T-helper 1 cell treated with Interleukin-12 subunit alpha and Interleukin-12 subunit beta and Interleukin-4 antibody, amounts not matched to agents 30 μg/mL and 1 μg/mL, for 36 hours (primary cell): ENCODE measurements around the gene SH3GL1.

Experiments
- H3K27ac Mint-ChIP-seq: one replicate; pipeline ENCODE4 v1.8.0; 2021; ENCODE audit warnings: mild to moderate bottlenecking, mixed read lengths
- H3K27me3 Mint-ChIP-seq: one replicate; pipeline ENCODE4 v1.8.0; 2021; ENCODE audit warnings: low read depth, mixed read lengths
- H3K36me3 Mint-ChIP-seq: one replicate; pipeline ENCODE4 v1.8.0; 2021; ENCODE audit warnings: low read depth, mixed read lengths
- H3K4me1 Mint-ChIP-seq: one replicate; pipeline ENCODE4 v1.8.0; 2021; ENCODE audit warnings: low read depth, mixed read lengths
- H3K4me3 Mint-ChIP-seq: one replicate; pipeline ENCODE4 v1.8.0; 2021; ENCODE audit warnings: mild to moderate bottlenecking, moderate library complexity, mixed read lengths
- H3K9me3 Mint-ChIP-seq: one replicate; pipeline ENCODE4 v1.8.0; 2021; ENCODE audit warnings: mixed read lengths

Gene SH3GL1

GRCh38 chr19:4441994-4442818 is 41.9 kb upstream of the SH3GL1 start:
- Mint-ChIP-seq H3K36me3 (peaks cover 11% of the 10 kb centered on the region), H3K4me1 (no peaks in the 10 kb centered on the region), H3K27me3 (no peaks in the 10 kb centered on the region), H3K27ac (no peak overlapping the region), H3K9me3 (no peaks in the 10 kb centered on the region), H3K4me3 (no peak overlapping the region)

DNA sequence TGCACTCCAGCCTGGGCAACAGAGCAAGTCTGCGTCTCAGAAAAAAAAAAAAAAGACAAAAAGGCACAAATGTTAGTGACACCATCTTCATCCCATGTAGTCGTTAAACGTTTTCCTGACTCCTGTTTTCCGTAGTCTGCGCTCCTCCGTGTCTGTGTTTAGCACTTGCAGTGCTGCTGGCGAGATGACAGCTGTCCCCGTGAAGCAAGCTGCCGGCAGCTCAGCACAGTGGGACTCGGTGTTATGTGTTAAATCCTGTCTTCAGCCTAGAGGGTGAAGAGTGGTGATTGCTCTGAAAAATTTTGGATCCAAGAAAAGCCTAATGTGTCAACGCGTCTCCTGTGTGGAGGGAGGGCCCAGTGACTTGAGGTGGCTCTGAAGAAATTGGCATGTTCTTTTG is 38.9 kb upstream of the SH3GL1 start:
- no peaks in the 10 kb centered on the region for H3K27me3 Mint-ChIP-seq

DNA sequence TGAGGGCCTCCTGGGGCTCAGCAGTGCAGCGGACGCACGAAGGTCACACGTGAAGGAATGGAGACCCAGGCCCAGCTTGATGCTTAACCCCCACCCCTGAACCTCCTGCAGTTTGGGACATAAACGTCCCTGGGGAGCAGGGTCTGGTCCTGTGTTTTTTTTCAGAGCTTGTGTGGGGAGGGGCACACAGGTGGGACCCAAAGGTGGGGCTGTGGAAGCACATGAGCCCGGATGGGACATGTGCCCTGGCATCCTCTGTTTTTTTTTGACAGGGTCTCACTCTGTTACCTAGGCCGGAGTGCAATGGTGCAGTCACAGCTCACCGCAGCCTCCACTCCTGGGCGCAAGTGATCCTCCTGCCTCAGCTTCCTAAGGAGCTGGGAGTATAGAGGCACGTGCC is 36.8 kb upstream of the SH3GL1 start:
- no peaks in the 10 kb centered on the region for H3K9me3 Mint-ChIP-seq
- no peaks in the 10 kb centered on the region for H3K4me1 Mint-ChIP-seq
- H3K4me3 Mint-ChIP-seq, result no peak overlapping the region
- H3K27me3 Mint-ChIP-seq, result no peaks in the 10 kb centered on the region
- no peak overlapping the region for H3K27ac Mint-ChIP-seq
- H3K36me3 Mint-ChIP-seq, result peaks cover 18% of the 10 kb centered on the region

More for the DNA sequence above, 38.9 kb upstream of the SH3GL1 start:
- Mint-ChIP-seq H3K4me3 (no peak overlapping the region), H3K9me3 (no peaks in the 10 kb centered on the region), H3K4me1 (no peaks in the 10 kb centered on the region), H3K27ac (no peak overlapping the region), H3K36me3 (peaks cover 17% of the 10 kb centered on the region)

DNA sequence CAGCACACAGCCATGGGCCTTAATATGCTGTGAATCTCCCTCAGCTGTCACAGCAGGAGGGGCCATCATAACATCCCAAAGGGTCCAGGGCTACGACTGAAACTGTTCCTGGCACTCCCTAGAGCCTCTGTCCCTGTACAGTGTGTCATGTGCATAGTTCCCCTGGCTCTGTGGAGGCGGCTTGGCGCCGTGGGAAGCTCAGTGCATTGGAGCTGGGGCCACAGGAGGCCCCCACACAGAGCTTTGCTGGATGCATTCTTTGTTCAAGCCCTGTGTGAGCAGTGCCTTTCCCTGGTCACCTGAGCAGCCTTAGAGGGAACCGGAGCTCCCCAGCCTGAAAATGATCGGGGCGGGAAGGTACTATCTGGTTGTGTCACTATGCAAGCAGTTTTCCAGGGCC is 35.9 kb upstream of the SH3GL1 start:
- no peaks in the 10 kb centered on the region for H3K27me3 Mint-ChIP-seq
- H3K9me3 Mint-ChIP-seq, result no peaks in the 10 kb centered on the region
- no peaks in the 10 kb centered on the region for H3K4me1 Mint-ChIP-seq
- peaks cover 18% of the 10 kb centered on the region for H3K36me3 Mint-ChIP-seq
- H3K27ac Mint-ChIP-seq, result no peak overlapping the region
- no peak overlapping the region for H3K4me3 Mint-ChIP-seq

- Mint-ChIP-seq H3K36me3 (peaks cover 25% of the 10 kb centered on the region), H3K27me3 (no peaks in the 10 kb centered on the region), H3K4me3 (no peak overlapping the region), H3K9me3 (no peaks in the 10 kb centered on the region), H3K4me1 (peaks cover 1% of the 10 kb centered on the region), H3K27ac (no peak overlapping the region)
These were observed 34.0 kb upstream of the SH3GL1 start for GRCh38 chr19:4434391-4434790.

- H3K27me3 Mint-ChIP-seq, result no peaks in the 10 kb centered on the region
- H3K36me3 Mint-ChIP-seq, result peaks cover 28% of the 10 kb centered on the region
- peaks cover 3% of the 10 kb centered on the region for H3K4me1 Mint-ChIP-seq
- H3K27ac Mint-ChIP-seq, result no peak overlapping the region
- H3K9me3 Mint-ChIP-seq, result no peaks in the 10 kb centered on the region
- H3K4me3 Mint-ChIP-seq, result no peak overlapping the region
These were observed 32.7 kb upstream of the SH3GL1 start for GRCh38 chr19:4432918-4433506.

DNA sequence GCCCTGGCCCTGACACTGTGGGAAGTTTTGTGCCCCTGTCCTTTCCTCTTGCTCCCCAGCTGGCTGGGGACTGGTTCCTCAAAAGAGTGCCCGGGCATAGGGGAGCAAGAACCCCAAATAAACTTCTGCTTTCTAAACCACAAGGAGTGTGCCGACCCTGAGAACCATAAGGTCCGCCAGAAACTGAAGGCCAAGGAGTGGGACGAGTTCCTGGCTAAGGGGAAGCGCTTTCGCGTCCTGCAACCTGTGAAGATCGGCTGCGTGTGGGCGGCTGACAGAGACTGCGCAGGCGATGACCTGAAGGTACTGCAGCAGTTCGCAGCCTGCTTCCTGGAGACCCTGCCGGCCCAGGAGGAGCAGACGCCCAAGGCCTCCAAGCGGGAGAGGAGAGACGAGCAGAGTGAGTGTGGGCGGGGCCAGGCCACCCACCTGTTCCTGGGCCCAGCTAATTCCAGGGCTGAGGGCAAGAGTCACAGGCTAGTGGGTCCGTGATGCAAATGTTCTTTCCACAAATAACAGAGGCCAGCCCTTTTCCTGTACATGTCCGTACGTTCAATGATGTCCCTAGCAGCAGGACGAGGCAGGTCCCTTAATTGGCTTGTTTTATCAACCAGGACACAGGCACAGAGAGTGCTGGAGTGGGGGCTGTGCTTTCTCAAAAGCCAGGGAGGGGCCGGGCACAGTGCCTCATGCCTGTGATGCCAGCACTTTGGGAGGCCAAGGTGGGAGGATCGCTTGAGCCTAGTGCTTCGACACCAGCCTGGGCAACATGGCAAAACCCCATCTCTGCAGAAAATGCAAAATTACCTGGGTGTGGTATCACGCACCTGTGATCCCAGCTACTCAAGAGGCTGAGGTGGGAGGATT is 31.7 kb upstream of the SH3GL1 start:
- Mint-ChIP-seq H3K27me3 (no peaks in the 10 kb centered on the region), H3K27ac (no peak overlapping the region), H3K9me3 (no peaks in the 10 kb centered on the region), H3K36me3 (peaks cover 28% of the 10 kb centered on the region), H3K4me3 (no peak overlapping the region), H3K4me1 (peaks cover 3% of the 10 kb centered on the region)

DNA sequence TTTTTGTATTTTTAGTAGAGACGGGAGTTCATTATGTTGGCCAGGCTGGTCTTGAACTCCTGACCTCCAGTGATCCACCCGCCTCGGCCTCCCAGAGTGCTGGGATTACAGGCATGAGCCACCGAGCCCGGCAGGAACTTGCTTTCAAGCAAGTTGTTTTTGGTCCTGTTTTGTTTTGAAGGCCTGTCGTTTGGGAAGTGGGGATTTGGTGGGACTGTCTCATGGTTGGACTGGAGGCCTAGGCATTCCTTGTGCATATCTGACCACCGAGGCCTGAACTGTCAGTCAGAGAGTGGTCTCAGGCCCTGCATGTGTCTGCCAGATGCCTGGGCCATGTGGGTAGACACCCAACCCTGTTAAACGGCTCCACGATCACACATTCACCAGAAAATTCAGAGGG is 30.9 kb upstream of the SH3GL1 start:
- peaks cover 3% of the 10 kb centered on the region for H3K4me1 Mint-ChIP-seq
- no peak overlapping the region for H3K27ac Mint-ChIP-seq
- H3K9me3 Mint-ChIP-seq, result no peaks in the 10 kb centered on the region
- H3K4me3 Mint-ChIP-seq, result no peak overlapping the region
- H3K27me3 Mint-ChIP-seq, result no peaks in the 10 kb centered on the region
- H3K36me3 Mint-ChIP-seq, result peaks cover 28% of the 10 kb centered on the region

GRCh38 chr19:4430760-4431159 is 30.4 kb upstream of the SH3GL1 start:
- Mint-ChIP-seq H3K9me3 (no peaks in the 10 kb centered on the region), H3K36me3 (peaks cover 31% of the 10 kb centered on the region), H3K4me1 (peaks cover 3% of the 10 kb centered on the region), H3K27ac (no peak overlapping the region), H3K4me3 (no peak overlapping the region), H3K27me3 (no peaks in the 10 kb centered on the region)

- H3K4me1 Mint-ChIP-seq, result peaks cover 3% of the 10 kb centered on the region
- no peak overlapping the region for H3K27ac Mint-ChIP-seq
- no peaks in the 10 kb centered on the region for H3K27me3 Mint-ChIP-seq
- H3K36me3 Mint-ChIP-seq, result peaks cover 34% of the 10 kb centered on the region
- no peaks in the 10 kb centered on the region for H3K9me3 Mint-ChIP-seq
- no peak overlapping the region for H3K4me3 Mint-ChIP-seq
These were observed 29.4 kb upstream of the SH3GL1 start for GRCh38 chr19:4429771-4430171.

DNA sequence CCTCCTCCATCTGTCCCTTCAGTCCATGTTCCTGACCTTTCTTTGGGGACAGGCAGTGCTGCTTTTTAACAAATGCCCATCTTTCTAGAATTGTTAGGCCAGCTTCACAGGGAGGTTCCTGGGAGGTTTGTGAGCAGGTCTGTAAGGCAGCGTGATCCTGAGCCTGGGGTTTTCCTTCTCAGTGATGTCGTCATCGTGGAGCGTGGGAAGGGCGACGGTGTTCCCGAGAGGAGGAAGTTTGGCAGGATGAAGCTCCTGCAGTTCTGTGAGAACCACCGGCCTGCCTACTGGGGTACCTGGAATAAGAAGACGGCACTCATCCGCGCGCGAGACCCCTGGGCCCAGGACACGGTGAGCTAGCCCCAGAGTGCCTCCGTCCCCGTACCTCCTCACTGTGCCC is 28.9 kb upstream of the SH3GL1 start:
- no peaks in the 10 kb centered on the region for H3K9me3 Mint-ChIP-seq
- H3K4me3 Mint-ChIP-seq, result no peak overlapping the region
- H3K27me3 Mint-ChIP-seq, result no peaks in the 10 kb centered on the region
- H3K27ac Mint-ChIP-seq, result no peak overlapping the region
- H3K36me3 Mint-ChIP-seq, result peaks cover 29% of the 10 kb centered on the region
- H3K4me1 Mint-ChIP-seq, result peaks cover 3% of the 10 kb centered on the region

DNA sequence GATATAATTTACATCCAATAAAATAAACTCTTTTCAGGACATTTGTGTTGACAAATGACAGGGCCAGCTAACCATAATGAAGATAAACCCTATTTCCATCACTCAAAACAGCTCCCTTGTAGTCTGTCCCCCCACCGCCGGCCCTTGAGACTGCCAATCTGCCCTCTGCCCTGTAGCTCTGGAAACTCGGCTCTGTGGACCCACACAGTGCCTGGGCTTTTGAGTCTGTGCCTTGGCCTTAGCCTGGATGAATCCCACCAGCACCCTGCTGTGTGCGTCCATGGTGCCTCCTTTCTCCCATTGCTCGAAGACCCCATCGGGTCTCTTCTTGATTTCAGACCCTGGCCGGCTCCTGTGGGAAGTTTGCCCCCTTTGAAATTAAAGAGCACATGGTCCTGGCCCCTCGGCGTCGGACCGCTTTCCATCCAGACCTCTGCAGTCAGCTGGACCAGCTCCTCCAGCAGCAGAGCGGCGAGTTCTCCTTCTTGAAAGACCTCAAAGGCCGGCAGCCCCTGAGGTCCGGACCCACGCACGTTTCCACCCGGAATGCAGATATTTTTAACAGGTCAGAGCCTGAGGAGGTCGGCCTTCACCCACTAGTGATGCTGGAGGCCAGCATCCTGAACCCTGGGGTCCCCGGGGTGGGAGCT is 28.1 kb upstream of the SH3GL1 start:
- Mint-ChIP-seq H3K4me1 (peaks cover 3% of the 10 kb centered on the region), H3K27ac (no peak overlapping the region), H3K36me3 (peaks cover 35% of the 10 kb centered on the region), H3K4me3 (no peak overlapping the region), H3K9me3 (no peaks in the 10 kb centered on the region), H3K27me3 (no peaks in the 10 kb centered on the region)

DNA sequence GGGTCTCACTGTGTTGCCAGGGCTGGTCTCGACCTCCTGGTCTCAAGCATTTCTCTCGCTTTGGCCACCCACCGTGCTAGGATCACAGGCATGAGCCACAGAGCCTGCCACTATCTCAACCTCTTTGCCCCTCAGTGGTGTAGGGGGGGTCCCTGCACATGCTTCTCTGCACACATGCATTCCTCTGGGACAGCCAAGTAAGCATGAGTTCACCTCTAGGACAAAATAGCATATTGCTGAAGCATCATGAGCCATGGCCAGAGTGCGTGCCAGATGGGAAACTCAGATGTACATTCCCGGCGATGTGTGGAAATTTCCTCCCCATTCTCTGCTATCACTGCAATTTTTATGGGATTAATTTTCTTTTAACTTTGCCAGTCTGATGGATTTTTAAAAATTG is 25.2 kb upstream of the SH3GL1 start:
- no peak overlapping the region for H3K27ac Mint-ChIP-seq
- no peaks in the 10 kb centered on the region for H3K9me3 Mint-ChIP-seq
- H3K4me3 Mint-ChIP-seq, result no peak overlapping the region
- peaks cover 35% of the 10 kb centered on the region for H3K36me3 Mint-ChIP-seq
- peaks cover 7% of the 10 kb centered on the region for H3K4me1 Mint-ChIP-seq
- H3K27me3 Mint-ChIP-seq, result no peaks in the 10 kb centered on the region

DNA sequence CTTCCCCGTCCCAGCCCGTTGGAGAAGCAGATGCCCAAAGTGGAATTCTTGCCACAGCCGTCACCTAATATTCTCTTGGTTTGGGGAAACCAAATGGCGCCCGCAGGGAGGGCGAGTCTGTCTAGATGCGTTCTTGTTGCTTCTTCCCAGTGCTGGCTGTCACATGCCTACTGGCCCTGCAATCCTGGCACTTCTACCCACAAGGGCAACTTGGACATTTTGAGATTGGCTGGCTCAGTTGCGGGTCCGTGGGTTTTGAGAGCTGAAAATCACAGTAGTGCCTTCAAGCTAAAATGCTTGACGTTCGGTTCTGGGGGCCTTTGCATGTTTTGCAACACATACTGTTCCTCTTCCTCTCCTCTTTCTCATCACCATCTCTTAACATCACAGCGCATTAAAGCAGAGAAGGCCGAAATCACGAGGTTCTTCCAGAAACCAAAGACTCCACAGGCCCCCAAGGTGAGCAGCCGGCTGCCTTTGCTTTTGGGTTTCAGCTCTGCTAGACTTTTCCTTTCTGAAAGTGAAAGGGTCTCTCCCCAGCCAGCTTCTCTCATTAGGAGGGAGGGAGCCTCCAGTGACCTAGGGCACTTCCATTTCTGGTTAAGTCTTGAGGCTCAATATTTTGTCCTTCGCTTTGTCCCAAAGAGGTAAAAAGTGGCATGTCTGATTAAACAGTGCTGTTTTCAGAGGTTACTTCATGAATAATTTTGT is 23.2 kb upstream of the SH3GL1 start:
- peaks cover 23% of the 10 kb centered on the region for H3K36me3 Mint-ChIP-seq
- no peaks in the 10 kb centered on the region for H3K27me3 Mint-ChIP-seq
- no peak overlapping the region for H3K4me3 Mint-ChIP-seq
- no peaks in the 10 kb centered on the region for H3K9me3 Mint-ChIP-seq
- H3K4me1 Mint-ChIP-seq, result peaks cover 4% of the 10 kb centered on the region
- no peak overlapping the region for H3K27ac Mint-ChIP-seq
